ENCODE data around the gene PRR20G.

GRCh38 chr3:127276995-127277394 is 10.9 kb downstream of the PRR20G start:
- TF ChIP-seq CTCF (IDR thresholded peaks at IDR 0.05): no peak
- no peak for TF ChIP-seq POLR2A (IDR thresholded peaks at IDR 0.05)

All from vagina (tissue), 2 donors.